Astrocyte (in vitro differentiated cells and primary cell): ENCODE data around the gene DLK1. TPM values are rescaled to one million over a fixed set of nuclear protein-coding genes. Genes with fewer than 3 reads are reported as not detected.

Experiments
- DNase-seq: peaks from one replicate; pipeline ENCODE4 v3.0.0-alpha.2; 2010; ENCODE audit warnings: low read depth
- FAIRE-seq: peaks from 2 replicates; lab custom pipeline; 2011; peaks lifted over from hg19 to GRCh38; lab: Jason Lieb, UNC
- H2AFZ ChIP-seq: 2 replicates; pipeline ENCODE4 v1.6.0; 2012; ENCODE audit warnings: low read depth, low read length, inconsistent platforms
- H3K27ac ChIP-seq: 2 replicates; pipeline ENCODE4 v1.5.1; 2011; ENCODE audit warnings: low read depth, low read length, inconsistent platforms
- H3K27me3 ChIP-seq: 2 replicates; pipeline ENCODE4 v1.6.0; 2011; ENCODE audit warnings: low read length, inconsistent platforms; ENCODE audit not compliant: insufficient read depth
- H3K36me3 ChIP-seq: 2 replicates; pipeline ENCODE4 v1.5.1; 2011; ENCODE audit warnings: low read length, inconsistent platforms; ENCODE audit not compliant: insufficient read depth
- H3K4me1 ChIP-seq: 2 replicates; pipeline ENCODE4 v1.5.1; 2011; ENCODE audit warnings: low read length, inconsistent platforms; ENCODE audit not compliant: insufficient read depth
- H3K4me2 ChIP-seq: 2 replicates; pipeline ENCODE4 v1.6.0; 2012; ENCODE audit warnings: low read length, inconsistent platforms
- H3K4me3 ChIP-seq: 2 replicates; pipeline ENCODE4 v1.5.1; 2011; ENCODE audit warnings: low read depth, mild to moderate bottlenecking, low read length, inconsistent platforms; ENCODE audit not compliant: insufficient read depth
- H3K79me2 ChIP-seq: 2 replicates; pipeline ENCODE4 v1.6.0; 2012; ENCODE audit warnings: mild to moderate bottlenecking, low read length, inconsistent platforms; ENCODE audit not compliant: insufficient read depth
- H3K9ac ChIP-seq: 2 replicates; pipeline ENCODE4 v1.6.0; 2012; ENCODE audit warnings: mild to moderate bottlenecking, low read length, inconsistent platforms
- H3K9me3 ChIP-seq: 2 replicates; pipeline ENCODE4 v1.5.1; 2012; ENCODE audit warnings: low read depth, mild to moderate bottlenecking, low read length, inconsistent platforms; ENCODE audit not compliant: insufficient read depth
- H4K20me1 ChIP-seq: 2 replicates; pipeline ENCODE4 v1.6.0; 2012; ENCODE audit warnings: low read length, inconsistent platforms; ENCODE audit not compliant: insufficient read depth
- H3K27ac Mint-ChIP-seq: one replicate; pipeline ENCODE4 v1.8.0; 2021; ENCODE audit warnings: mild to moderate bottlenecking, mixed read lengths; ENCODE audit not compliant: unreplicated experiment
- H3K27me3 Mint-ChIP-seq: one replicate; pipeline ENCODE4 v1.8.0; 2021; ENCODE audit warnings: low read depth, mixed read lengths; ENCODE audit not compliant: unreplicated experiment
- H3K36me3 Mint-ChIP-seq: one replicate; pipeline ENCODE4 v1.8.0; 2021; ENCODE audit warnings: low read depth, mixed read lengths; ENCODE audit not compliant: unreplicated experiment
- H3K4me1 Mint-ChIP-seq: one replicate; pipeline ENCODE4 v1.8.0; 2021; ENCODE audit warnings: low read depth, mixed read lengths; ENCODE audit not compliant: unreplicated experiment
- H3K4me3 Mint-ChIP-seq: one replicate; pipeline ENCODE4 v1.8.0; 2021; ENCODE audit warnings: mild to moderate bottlenecking, moderate library complexity, mixed read lengths; ENCODE audit not compliant: unreplicated experiment
- H3K9me3 Mint-ChIP-seq: one replicate; pipeline ENCODE4 v1.8.0; 2021; ENCODE audit warnings: mild to moderate bottlenecking, mixed read lengths; ENCODE audit not compliant: unreplicated experiment
- CTCF ChIP-seq: IDR thresholded peaks from 2 replicates; pipeline ENCODE4 v1.5.1; 2011; ENCODE audit warnings: low read depth, mild to moderate bottlenecking, inconsistent platforms, low read length, moderate library complexity; ENCODE audit not compliant: insufficient read depth
- EZH2 ChIP-seq: IDR thresholded peaks from 2 replicates; pipeline ENCODE4 v1.6.1; 2012; ENCODE audit warnings: mild to moderate bottlenecking, low read length, inconsistent platforms; ENCODE audit not compliant: insufficient read depth
- total RNA-seq: library from RNA; stranded (reverse); gene quantifications from 2 replicates; pipeline ENCODE4 v1.2.1, GENCODE V29; 2021

The DLK1 gene
- total RNA-seq, 1 donor from 2014 or later = 2.7 TPM

DNA sequence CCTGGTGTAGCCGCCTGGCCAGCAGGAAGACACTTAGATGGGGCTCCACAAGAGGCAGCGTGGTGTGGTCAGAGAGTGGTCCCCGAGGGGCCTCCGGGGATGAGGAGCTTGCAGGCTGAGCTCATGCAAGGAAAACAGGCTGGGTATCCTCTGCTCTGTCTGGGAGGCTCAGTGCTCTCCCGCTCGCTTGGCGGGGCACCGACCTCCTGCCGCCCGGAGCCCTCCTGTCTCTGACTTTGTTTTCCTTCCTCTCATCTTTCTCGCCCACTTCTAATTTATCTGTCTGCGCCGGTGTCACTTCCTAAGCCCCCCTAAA, 31.3 kb upstream of the DLK1 start:
- no peak overlapping the region for H3K9ac ChIP-seq

GRCh38 chr14:100696008-100696407, 30.7 kb upstream of the DLK1 start:
- DNase-seq = no peak
- no peak overlapping the region for H3K27ac ChIP-seq
- no peaks in the 10 kb centered on the region for H3K36me3 ChIP-seq
- Mint-ChIP-seq H3K9me3 (no peaks in the 10 kb centered on the region), H3K4me1 (peaks cover 17% of the 10 kb centered on the region), H3K36me3 (peaks cover 4% of the 10 kb centered on the region), H3K4me3 (no peak overlapping the region), H3K27me3 (peaks cover 33% of the 10 kb centered on the region), H3K27ac (no peak overlapping the region)
- no peaks in the 10 kb centered on the region for H4K20me1 ChIP-seq
- H3K79me2 ChIP-seq = no peaks in the 10 kb centered on the region
- peaks cover 26% of the 10 kb centered on the region for H3K4me1 ChIP-seq
- H3K4me2 ChIP-seq = no peak overlapping the region
- no peak overlapping the region for H2AFZ ChIP-seq
- H3K27me3 ChIP-seq = no peaks in the 10 kb centered on the region
- no peak overlapping the region for H3K4me3 ChIP-seq
- no peak overlapping the region for H3K9ac ChIP-seq
- no peaks in the 10 kb centered on the region for H3K9me3 ChIP-seq
- no peak for FAIRE-seq
- no peak for TF ChIP-seq EZH2
- no peak for TF ChIP-seq CTCF

More for the DNA sequence above, 31.3 kb upstream of the DLK1 start:
- peaks cover 17% of the 10 kb centered on the region for H3K4me1 Mint-ChIP-seq
- Histone ChIP-seq H3K4me2 (no peak overlapping the region), H3K79me2 (no peaks in the 10 kb centered on the region), H3K4me1 (peaks cover 27% of the 10 kb centered on the region), H3K27ac (no peak overlapping the region), H3K4me3 (no peak overlapping the region), H3K36me3 (no peaks in the 10 kb centered on the region), H2AFZ (no peak overlapping the region), H3K9me3 (no peaks in the 10 kb centered on the region), H3K27me3 (no peaks in the 10 kb centered on the region), H4K20me1 (no peaks in the 10 kb centered on the region)
- no peak overlapping the region for H3K27ac Mint-ChIP-seq
- H3K36me3 Mint-ChIP-seq = peaks cover 2% of the 10 kb centered on the region
- no peak overlapping the region for H3K4me3 Mint-ChIP-seq
- FAIRE-seq = no peak
- no peak for TF ChIP-seq EZH2
- H3K27me3 Mint-ChIP-seq = peaks cover 27% of the 10 kb centered on the region
- H3K9me3 Mint-ChIP-seq = no peaks in the 10 kb centered on the region
- DNase-seq = no peak

DNA sequence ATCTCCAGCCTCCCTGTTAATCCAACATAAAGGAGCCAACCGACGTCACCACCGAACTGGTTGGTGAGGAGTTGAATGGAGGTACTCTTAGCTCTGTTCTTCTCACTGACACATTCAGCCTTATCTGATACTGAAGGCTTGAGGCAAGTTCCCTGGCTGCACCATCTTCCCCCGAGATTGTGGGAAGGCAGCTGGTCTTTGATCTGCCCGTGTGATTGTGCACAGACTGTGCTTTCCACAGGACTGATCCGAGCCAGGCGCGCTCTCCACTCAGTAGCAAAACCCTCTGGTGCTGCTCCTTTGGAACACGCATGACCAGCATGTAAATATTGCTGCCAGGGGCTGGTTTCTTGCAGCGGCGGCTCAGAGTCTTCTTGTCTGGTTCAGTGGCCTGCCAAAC, 30.1 kb upstream of the DLK1 start:
- H3K27ac ChIP-seq = no peak overlapping the region
- H3K4me3 ChIP-seq = no peak overlapping the region

More for the DNA sequence above, 30.1 kb upstream of the DLK1 start:
- no peaks in the 10 kb centered on the region for H4K20me1 ChIP-seq
- H3K4me2 ChIP-seq = no peak overlapping the region
- peaks cover 20% of the 10 kb centered on the region for H3K4me1 ChIP-seq
- Mint-ChIP-seq H3K4me1 (peaks cover 17% of the 10 kb centered on the region), H3K9me3 (no peaks in the 10 kb centered on the region), H3K27me3 (peaks cover 35% of the 10 kb centered on the region), H3K4me3 (no peak overlapping the region), H3K27ac (no peak overlapping the region), H3K36me3 (peaks cover 4% of the 10 kb centered on the region)
- TF ChIP-seq EZH2 (no peak), CTCF (no peak)
- no peaks in the 10 kb centered on the region for H3K36me3 ChIP-seq
- H3K9me3 ChIP-seq = no peaks in the 10 kb centered on the region
- no peaks in the 10 kb centered on the region for H3K79me2 ChIP-seq
- no peak for FAIRE-seq
- no peaks in the 10 kb centered on the region for H3K27me3 ChIP-seq
- no peak overlapping the region for H2AFZ ChIP-seq
- DNase-seq = no peak
- no peak overlapping the region for H3K9ac ChIP-seq
